ENCODE measurements around the gene TRAF3IP1.

Gene TRAF3IP1

GRCh38 chr2:238434846-238435751 lies 114.8 kb downstream of the TRAF3IP1 start:
- TF ChIP-seq GATA2 (IDR thresholded peaks at IDR 0.05; ENCODE audit: low read depth, low read length), result no peak
- no peak for TF ChIP-seq GATA3 (IDR thresholded peaks at IDR 0.05; ENCODE audit: low read depth, low read length)

GRCh38 chr2:238435752-238436096 lies 115.4 kb downstream of the TRAF3IP1 start:
- TF ChIP-seq GATA2 (IDR thresholded peaks at IDR 0.05; ENCODE audit: low read depth, low read length) (no peak), GATA3 (IDR thresholded peaks at IDR 0.05; ENCODE audit: low read depth, low read length) (no peak)

DNA sequence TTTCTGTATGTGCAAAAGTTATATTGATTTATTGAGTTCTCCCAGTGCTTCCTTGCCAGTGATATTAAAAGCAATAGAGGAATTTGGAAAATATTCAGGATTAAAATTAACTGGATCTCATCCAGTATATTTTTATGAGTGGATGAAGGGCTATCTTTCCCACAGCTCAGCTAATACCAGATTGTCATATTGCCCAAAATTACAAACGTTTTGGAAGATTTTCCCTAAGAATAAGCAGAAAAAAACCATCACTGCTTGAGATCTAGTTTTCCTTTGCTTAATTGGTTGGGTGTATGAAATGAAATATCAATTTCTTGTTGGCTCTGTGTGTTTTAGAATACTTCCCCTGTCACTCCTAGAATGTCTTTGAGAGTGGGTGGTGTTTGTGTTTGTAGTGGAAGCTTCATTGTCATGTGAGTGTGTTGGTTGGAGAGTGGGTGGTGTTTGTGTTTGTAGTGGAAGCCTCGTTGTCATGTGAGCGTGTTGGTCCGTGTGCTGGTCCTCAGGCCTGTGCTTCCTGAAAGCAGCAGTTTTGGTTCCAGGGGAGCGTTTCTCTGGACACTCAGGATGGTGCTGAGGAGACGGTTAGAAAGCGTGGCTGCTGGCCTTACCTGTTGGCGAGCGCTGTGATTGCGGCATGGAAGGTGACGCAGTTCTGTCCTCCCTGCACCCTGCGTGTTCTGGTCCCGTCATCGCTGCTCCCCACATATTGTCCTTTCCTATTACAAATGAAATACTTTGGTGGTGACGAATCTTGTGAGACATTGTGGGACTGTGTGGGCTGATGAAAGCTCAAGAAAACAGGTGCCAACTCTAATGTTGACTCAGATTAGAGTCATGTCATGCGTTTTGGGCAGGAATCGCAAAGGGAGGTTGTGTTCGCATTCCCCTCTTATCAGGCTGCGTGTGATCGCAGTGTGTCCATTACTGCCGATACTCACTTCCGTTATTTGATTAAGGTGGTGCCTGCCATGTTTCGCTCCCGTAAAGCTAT lies 118.8 kb downstream of the TRAF3IP1 start:
- no peak for TF ChIP-seq GATA3 (IDR thresholded peaks at IDR 0.05; ENCODE audit: low read depth, low read length)
- TF ChIP-seq GATA2 (IDR thresholded peaks at IDR 0.05; ENCODE audit: low read depth, low read length), result no peak

DNA sequence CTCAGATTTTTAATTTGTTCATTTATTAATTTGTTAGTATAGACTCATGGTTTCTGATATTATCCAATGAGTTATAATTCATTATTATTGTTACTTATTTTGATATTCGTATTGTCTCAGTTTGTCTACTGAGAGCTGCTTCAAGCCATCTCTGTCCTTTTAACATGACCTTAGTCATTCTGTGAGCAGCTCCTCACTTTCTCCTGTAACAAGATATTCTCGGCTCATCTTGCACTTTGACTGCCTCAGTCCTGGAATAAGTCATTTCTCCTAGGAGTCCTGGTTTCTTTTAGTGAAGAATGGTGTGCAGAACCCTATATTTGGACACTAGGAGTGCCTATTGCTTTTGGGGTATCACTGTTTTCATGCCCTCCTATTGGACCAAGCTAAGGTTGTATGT lies 119.6 kb downstream of the TRAF3IP1 start:
- TF ChIP-seq GATA2 (IDR thresholded peaks at IDR 0.05; ENCODE audit: low read depth, low read length) (no peak), GATA3 (IDR thresholded peaks at IDR 0.05; ENCODE audit: low read depth, low read length) (no peak)

DNA sequence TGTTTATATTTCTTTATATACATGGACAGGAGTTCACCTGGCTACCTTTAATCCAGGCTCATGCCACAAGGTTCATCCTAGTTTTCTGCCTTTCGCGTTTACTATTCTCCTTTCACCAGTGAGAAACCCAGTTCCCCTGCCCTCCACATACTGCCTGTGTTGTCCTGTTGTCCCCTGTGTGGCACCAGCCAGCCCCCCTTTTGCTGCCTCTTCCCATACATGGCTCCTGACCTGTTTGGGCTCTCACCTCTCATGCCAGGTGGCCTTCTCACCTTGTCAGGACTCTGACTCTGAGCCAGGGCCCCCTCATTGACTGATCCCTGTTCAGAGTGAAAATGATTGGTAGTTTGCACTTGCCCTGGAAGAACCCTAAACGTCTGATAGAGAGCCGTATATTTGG lies 120.0 kb downstream of the TRAF3IP1 start:
- no peak for TF ChIP-seq GATA2 (IDR thresholded peaks at IDR 0.05; ENCODE audit: low read depth, low read length)
- TF ChIP-seq GATA3 (IDR thresholded peaks at IDR 0.05; ENCODE audit: low read depth, low read length), result no peak

GRCh38 chr2:238440767-238441166 lies 120.4 kb downstream of the TRAF3IP1 start:
- TF ChIP-seq GATA2 (IDR thresholded peaks at IDR 0.05; ENCODE audit: low read depth, low read length) (no peak), GATA3 (IDR thresholded peaks at IDR 0.05; ENCODE audit: low read depth, low read length) (no peak)

DNA sequence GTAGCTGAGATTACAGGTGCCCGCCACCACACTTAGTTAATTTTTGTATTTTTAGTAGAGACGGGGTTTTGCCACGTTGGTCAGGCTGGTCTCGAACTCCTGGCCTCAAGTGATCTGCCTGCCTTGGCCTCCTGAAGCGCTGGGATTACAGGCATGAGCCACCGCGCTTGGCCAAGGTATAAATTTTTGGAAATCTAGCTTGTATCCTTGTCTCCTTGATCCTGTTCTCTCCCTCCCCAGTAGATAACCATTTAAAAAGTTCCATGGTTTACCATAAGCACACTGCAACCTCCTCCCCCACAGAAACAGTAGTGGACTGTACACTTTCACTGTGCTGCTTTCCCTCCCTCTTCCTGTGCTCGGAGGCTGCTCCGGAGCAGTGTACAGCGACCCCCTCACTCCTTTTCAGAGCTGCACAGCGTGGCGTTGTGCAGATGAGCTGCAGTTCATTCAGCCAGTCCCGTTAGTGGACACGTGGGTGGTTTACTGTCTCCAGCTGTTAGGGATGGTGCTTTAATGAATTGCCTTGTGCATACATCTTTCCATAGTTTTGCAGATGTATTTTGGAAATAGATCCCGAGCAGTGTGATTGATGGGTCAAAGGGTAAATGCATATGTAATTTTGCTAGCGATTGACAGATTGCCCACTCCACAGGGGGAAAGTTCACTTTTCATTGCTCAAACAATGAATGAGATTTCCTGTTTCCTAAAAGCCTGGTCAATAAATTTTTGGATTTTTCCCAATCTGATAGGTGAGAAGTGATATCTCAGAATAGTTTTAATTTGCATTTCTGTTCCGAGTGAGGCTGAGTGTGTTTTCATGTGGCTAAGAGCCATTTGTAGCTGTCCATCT lies 121.2 kb downstream of the TRAF3IP1 start:
- TF ChIP-seq GATA2 (IDR thresholded peaks at IDR 0.05; ENCODE audit: low read depth, low read length), result no peak
- no peak for TF ChIP-seq GATA3 (IDR thresholded peaks at IDR 0.05; ENCODE audit: low read depth, low read length)

- TF ChIP-seq GATA2 (IDR thresholded peaks at IDR 0.05; ENCODE audit: low read depth, low read length), result no peak
Measured at GRCh38 chr2:238444242-238444641, 123.9 kb downstream of the TRAF3IP1 start.

GRCh38 chr2:238445409-238446190 lies 125.3 kb downstream of the TRAF3IP1 start:
- TF ChIP-seq GATA3 (IDR thresholded peaks at IDR 0.05; ENCODE audit: low read depth, low read length), result no peak

DNA sequence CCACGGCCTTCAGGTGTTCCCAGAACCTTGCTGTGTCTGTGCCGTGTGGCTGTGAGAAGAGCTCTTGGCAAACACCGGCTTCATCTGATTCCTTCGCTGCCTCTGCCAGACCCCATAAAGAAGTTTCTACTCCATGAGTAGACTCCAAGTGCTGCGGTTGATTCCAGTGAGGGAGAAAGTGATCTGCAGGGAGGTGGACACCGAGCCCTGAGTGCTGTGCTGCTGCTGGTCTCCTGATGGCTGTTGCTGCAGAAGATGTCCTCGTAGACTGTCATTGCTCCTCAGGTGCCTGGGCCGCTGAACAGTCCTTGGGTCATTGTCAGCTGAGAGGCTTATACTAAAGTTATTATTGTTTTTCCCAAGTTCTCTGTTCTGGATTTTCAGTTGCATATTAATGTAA lies 126.1 kb downstream of the TRAF3IP1 start:
- TF ChIP-seq GATA3 (IDR thresholded peaks at IDR 0.05; ENCODE audit: low read depth, low read length) (no peak), GATA2 (IDR thresholded peaks at IDR 0.05; ENCODE audit: low read depth, low read length) (no peak)

DNA sequence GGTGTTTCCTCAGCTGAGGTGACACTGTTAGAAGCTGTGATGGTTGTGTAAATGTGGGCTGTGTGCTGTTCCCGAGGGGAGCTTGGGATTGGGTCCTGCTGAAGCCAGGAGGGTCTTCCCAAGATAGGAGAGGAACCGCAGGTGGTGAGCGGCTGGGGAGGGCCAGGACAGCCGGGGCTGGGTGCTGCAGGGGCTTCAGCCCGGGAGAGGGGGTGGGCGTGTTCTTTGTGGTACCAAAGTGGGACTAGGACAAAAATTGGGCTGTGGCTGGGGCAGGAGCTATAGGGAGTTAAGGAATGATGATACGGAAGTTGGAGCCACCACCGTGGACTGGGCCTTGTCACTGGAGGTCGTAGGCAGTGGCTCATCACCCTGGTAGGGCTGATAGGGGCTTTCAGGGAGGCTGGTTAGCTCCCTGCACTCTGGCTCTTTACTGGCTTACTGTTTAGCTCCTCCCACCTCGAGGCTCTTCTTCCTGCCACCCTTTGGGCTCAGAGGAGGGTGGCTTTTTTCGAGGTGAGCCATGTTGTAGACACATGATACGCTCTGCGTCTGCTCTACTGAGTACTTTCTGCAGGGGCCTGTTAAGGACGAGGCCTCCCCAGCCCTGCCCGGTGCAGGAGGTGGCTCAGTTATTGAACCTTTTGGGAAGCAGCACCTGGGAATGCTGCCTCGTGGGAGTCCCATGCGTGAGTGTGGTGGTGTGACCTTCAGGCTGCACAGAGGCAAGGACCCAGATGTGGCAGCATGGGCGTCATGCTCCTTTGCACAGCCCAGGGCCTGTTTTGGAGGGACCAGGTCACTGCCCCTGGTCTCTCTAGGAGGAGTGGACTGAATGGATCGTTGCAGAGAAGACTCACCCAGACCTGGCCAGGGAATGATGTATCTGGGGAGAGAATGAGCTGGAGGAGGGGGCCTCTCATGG lies 128.0 kb downstream of the TRAF3IP1 start:
- TF ChIP-seq GATA2 (IDR thresholded peaks at IDR 0.05; ENCODE audit: low read depth, low read length), result no peak
- no peak for TF ChIP-seq GATA3 (IDR thresholded peaks at IDR 0.05; ENCODE audit: low read depth, low read length)

- TF ChIP-seq GATA3 (IDR thresholded peaks at IDR 0.05; ENCODE audit: low read depth, low read length) (no peak), GATA2 (IDR thresholded peaks at IDR 0.05; ENCODE audit: low read depth, low read length) (no peak)
Measured at GRCh38 chr2:238449241-238449640, 128.9 kb downstream of the TRAF3IP1 start.
